Stimulated activated CD8-positive, alpha-beta memory T cell treated with anti-CD3 and anti-CD28 coated beads, Interleukin-12 subunit alpha, Interleukin-12 subunit beta, amount 100 ng/mL, for 24 hours (primary cell): Measurements from ENCODE around the gene TWSG1.
"Not testable (repeated sequence)": the region's sequence is repeated elsewhere in the genome, so short reads cannot be mapped to it uniquely, and the experiment has no call there.

Experiments used
- DNase-seq: peaks from one replicate; pipeline ENCODE4 v3.0.0-alpha.2; 2020; ENCODE audit errors: extremely low read depth

Gene TWSG1

DNA sequence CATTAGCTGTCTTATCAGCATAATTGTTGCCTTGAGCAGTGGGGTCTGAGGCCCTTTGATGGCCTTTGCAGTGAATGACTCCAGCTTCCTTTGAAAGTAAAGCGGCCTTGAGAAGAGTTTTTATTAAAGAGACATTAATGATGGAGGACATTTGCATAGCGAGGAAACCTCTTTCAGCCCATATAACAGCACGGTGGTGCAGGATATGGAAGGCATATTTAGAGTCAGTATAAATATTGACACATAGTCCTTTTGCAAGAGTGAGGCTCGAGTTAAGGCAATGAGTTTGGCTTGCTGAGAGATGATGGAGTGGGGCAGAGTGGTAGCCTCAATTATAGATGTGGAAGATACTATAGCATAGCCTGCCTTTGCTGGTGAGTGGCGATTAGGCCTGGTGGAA lies 89.7 kb downstream of the TWSG1 start:
- not testable (repeated sequence) for DNase-seq

DNA sequence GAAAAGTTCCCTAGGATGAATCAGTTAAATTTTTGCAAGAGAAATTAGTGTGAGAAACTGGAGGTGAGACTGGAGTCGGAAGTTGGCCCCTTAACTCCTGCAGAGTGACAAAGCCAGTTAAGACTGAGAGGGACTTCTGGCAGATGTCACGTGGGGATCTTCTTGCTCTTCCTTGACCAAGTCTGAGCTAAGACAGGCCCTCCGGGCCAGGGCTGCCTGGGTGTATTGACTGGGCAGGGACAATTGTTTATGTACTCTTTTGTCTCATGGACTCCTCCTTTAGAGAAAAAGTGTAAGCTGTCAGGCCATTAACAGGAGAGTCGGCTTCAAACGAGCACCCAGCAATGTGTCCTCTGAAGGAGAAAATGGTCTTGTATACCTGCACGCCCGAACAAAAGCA lies 92.2 kb downstream of the TWSG1 start:
- DNase-seq: no peak

DNA sequence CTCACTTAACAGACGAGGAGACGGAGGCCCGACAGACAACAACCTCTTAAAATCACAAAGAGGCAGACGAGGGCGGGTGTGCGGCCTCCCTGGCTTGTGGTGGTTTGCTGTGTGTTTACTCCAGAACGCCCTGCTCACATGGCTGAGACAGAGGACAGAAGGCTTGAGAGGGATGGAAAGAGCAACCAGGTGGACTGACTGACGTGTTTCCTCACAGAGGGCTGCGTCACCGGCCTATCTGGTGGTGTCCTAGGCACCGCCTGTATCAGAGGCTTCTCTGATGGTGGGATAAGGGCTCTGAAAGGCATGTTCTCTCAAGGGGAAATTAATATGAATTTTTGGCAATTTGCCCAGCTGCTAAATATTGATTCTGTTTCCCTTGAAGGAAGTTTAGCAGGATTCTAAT lies 93.7 kb downstream of the TWSG1 start:
- no peak for DNase-seq

DNA sequence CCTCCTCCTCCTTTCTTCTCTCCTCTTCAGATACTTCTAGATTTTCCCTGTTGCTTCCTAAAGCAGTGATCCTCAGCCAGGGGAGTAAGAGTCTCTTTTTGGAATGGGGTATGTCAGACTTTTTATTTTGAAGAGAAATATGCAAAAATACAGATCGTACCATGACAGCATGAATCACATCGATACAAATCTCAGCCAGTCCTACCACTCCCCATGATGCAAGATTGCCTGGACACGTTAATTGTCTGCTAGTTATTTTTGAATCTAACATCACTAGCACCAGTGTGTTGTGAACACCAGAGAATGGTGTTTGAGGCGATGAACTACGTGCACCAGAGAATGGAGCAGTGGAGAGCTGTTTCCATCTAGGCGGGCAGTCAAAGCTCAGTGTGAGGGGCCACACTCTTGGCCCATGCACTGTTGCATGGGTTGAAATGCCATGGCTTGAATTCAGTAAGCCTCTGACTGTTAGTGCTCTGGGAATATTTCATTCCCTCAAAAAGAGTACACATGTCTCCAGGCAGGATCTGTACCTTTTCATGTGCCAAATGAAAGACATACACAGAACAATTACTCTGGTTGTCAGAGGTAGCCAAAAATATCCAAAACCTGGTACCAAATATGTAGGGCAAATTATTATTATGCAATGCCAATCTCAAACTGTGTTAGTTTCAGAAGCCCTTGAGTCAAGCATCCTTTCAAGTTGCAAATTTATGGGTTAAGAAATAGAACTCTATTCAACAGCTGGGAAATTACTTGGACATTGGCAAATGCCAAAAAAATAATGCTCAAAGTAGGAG lies 94.5 kb downstream of the TWSG1 start:
- no peak for DNase-seq

DNA sequence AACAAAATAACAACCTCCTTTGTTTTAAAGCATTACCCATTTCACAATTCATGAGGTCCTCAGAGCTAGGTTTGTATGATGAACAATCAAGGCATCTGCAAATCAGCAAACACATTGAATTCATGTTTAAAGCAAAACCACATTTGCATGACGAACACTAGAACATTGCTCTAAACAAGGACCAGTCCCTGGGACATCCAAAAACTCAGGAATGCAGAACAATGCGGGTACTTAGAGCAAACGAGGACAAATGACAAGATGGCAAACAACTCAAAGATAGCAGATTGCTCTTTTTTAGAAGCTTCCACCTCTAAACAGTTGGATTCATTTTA lies 95.1 kb downstream of the TWSG1 start:
- DNase-seq: no peak

DNA sequence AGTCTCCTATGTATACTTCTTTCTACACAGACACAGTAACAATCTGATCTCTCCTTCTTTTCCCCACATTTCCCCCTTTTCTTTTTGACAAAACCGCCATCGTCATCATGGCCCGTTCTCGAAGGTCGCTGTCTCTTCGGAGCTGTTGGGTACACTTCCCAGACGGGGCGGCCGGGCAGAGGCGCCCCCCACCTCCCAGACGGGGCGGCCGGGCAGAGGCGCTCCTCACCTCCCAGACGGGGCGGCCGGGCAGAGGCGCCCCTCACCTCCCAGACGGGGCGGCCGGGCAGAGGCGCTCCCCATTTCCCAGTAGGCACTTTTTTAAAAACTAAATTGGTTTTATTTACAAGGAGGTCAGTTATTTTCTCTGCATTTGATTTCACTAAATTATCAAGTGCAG lies 95.7 kb downstream of the TWSG1 start:
- not testable (repeated sequence) for DNase-seq

DNA sequence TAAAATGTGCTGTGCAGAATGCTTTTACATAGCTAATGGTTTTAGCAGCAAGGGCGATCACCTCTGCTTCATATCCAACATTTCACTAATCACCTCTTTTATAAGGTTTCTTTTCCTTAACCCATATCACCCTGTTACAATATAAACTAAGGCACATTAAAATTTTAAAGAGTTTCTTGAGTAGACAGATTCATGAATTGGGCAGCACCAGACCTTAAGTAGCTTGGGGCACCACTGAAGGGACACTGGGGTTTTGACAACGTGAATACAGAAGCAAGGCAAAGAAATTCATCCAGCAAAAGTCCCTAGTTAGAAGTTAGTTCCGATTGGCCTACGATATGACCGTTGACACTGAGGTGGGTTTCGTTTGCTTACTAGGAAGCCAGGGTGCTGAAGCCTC lies 96.7 kb downstream of the TWSG1 start:
- DNase-seq: no peak

DNA sequence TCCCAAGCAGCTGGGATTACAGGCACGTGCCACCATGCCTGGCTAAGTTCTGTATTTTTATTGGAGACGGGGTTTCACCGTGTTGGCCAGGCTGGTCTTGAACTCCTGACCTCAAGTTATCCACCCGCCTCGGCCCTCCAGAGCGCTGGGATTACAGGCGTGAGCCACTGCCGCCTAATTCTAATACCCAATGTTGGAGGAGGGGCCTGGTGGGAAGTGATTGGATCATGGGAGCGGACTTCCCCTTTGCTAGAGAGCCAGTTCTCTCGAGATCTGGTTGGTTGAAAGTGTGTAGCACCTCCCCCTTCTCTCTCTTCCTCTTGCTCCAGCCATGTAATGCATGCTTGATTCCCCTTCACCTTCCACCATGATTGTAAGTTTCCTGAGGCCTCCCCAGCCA lies 98.5 kb downstream of the TWSG1 start:
- not testable (repeated sequence) for DNase-seq

DNA sequence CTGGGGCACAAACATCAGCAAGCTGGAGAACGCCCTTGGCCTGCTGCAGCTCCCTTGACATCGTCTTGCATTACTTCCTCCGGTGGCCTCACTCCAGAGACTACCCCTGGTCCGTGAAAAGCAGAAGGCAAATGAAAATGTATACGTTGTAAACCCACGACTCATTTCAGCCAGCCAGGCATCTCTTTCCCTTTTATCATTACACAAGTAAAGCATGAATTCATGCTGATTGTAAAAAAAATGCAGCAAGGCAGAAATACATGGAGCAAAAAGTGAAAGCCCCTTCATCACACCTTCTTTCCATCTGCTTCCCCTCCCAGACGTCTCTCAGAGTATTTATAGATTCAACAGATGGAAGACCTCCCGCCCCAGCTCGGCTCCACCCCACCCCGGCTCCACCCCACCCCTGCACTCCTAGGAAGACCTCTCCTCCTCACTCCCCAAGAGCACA lies 99.1 kb downstream of the TWSG1 start:
- no peak for DNase-seq

DNA sequence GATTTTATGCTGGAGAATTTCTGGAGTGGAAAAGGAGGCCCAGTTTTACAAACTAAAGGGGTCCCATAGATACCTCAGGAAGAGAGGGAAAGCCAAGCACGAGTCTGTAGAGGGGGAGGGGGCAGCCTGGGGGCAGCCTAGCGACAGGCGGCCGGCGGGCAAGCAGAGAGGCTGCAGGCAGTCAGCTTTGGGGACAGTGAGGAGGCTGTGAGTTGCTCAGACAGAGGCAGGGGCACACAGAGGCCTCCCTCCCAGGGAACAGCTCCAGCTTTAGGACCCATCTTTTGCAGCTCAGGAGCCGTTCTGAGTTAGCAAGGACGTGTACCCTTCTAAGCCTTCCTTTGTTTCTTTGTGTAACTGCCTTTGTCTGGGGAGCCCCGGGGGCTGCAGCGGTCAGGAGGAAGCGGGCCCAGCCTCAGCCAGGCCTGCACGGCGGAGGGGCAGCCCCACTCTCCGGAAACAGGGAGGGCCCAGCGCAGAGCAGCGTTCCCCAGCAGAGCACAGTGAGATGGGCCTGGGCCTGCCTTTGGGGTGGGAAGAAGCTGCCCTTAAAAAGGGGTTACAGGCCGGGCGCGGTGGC lies 99.6 kb downstream of the TWSG1 start:
- no peak for DNase-seq

DNA sequence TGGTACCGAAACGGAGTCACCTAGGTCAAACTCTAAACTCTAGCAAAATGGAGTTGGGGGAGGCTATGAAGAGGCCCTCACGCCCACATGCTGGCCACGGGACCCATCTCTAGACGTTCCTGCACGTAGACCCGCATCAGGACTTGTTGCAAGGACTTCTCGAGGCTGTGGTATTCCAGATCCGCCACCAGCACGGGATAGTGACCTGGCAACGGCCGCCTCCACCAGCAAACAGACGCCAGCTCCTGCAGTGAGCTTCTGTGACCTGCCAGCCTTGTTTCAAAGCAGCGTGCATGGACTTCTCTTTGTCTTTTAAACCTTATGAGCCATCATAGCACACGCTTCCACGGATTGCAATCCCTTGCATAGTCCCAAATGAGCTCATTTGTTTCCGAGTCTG lies 100.5 kb downstream of the TWSG1 start:
- DNase-seq: no peak

DNA sequence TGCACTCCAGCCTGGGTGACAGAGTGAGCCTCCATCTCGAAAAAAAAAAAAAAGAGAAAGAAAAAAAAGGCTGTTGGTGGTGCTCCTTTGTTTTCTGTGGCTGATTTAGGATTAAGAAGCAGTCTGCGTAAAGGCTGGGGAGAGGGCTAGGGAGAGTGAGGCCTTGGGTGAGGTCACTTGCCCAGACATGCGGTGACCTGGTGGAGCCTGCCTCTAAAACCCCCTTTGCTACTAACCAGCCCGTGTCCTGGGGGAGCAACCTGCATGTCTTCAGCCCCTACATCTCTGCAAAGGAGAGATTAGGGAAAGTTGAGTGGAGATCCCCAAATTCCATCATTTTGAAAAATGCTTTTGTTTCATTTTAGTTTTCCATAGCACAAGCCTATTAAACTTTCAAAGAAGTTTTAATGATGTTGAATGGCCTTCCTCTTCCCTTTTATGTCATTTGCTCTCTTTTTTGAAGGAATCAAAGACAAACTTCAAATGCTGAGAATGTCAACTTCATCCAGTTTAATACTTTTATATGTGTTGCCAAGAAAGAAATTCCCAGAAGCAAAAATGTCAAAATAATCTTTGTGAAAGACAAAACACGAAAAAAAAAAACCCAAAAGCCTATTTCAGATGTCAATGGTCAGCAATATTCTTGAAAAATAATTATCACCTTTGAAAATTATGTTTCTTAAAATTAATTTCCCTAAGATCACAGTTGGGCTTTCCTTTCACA lies 101.8 kb downstream of the TWSG1 start:
- no peak for DNase-seq

DNA sequence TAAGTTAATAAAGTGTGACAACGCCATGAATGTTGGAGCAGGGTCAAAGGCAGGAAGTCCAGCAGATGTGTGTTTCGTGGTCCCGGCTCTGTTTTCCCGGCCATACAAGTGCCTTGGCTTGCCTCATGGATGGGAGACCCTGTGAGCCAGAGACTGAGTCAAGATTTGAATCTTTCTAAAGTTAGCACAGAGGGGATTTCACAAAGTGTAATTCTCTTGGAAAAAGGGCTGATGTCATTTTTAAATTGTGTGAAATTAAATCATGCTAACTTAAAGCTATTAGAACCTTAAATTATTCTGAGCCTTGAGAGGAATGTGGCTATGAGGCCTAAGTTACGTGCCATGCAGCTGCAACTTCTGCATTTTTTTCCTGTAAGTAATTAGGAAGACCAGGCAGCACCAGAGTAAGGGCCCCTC lies 102.5 kb downstream of the TWSG1 start:
- DNase-seq: no peak

DNA sequence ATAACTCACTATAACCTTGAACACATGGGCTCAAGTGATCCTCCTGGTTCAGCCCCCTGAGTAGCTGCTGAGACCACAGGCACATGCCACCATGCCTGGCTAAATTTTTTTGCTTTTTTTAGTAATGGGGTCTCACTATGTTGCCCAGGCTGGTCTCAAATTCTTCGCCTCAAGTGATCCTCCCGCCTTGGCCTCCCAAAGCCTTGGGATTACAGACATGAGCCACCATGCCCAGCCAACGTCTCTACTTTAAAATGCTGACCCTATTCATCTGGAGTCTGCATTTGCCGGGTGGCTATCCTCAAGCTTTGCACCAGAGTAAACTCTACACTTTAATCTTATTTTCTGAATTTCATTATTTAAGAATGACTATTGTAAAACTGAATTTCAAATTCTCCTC lies 103.1 kb downstream of the TWSG1 start:
- no peak for DNase-seq

DNA sequence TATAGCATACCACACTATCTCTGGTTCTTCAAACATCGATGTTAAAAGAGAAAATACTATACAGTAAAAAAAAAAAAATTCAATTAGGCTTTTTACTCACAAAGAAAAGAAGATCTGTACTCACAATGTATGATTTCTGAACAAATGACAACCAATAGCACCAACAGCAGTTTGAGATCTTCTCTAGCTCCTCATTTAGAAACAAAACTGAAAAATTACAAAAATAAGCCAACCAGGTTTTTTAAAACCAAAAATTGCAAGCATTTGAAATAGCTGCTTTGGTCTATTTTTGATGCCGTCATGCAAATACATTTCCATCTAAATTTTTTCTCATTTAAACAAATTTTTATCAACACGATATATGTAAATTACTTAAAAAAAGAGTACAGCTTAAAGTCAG lies 106.5 kb downstream of the TWSG1 start:
- no peak for DNase-seq

DNA sequence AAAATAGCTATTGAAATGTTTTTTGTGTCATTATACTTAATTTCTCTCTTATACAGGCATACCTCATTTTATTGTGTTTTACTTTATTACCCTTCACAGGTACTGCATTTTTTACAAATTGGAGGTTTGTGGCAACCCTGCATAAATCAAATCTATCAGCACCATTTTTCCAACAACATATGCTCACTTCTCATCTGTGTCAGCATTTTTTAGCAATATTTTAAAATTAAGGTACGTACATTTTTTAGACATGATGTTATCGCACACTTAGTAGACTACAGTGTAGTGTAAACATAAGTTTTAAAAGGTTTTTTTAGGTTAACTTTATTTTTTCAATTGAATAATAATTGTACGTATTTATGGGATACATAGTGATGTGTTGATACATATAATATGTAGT lies 110.0 kb downstream of the TWSG1 start:
- DNase-seq: no peak

DNA sequence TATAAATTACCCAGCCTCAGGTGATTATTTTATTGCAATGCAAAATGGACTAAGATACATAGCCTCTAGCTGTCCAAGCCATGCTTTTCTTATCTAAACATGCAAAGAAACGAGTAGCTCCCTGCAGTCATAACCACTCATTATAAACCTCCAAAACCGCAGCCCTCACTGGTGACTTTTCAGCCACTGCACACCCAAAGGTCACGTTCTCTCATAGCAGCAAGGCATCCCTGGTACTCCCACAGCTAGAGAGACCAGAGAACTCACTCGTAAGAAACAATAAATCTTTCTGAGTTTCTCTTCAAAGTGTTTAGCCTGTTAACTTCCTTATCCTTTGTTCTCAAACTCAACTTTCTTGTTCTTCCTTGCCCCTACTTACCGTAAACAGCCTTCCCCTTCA lies 112.3 kb downstream of the TWSG1 start:
- DNase-seq: no peak

DNA sequence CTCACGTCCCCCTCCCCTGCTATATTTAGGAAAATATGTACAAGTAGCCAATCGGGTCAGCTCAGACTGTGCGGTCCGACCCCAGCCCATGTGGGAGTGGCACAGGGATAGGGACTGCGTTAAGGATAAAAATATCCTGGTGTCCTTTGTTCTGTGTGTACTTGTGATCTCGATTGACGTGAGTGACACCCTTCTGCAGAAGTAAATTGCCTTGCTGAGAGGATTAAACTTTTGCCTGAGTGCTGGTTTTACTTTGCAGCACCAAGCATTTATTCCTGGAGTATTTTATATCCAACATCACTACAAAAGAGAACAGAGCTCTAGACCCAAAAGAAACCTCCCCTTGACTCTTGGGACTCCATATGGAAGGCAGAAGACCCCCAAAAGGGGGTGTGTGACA lies 112.8 kb downstream of the TWSG1 start:
- DNase-seq: no peak

DNA sequence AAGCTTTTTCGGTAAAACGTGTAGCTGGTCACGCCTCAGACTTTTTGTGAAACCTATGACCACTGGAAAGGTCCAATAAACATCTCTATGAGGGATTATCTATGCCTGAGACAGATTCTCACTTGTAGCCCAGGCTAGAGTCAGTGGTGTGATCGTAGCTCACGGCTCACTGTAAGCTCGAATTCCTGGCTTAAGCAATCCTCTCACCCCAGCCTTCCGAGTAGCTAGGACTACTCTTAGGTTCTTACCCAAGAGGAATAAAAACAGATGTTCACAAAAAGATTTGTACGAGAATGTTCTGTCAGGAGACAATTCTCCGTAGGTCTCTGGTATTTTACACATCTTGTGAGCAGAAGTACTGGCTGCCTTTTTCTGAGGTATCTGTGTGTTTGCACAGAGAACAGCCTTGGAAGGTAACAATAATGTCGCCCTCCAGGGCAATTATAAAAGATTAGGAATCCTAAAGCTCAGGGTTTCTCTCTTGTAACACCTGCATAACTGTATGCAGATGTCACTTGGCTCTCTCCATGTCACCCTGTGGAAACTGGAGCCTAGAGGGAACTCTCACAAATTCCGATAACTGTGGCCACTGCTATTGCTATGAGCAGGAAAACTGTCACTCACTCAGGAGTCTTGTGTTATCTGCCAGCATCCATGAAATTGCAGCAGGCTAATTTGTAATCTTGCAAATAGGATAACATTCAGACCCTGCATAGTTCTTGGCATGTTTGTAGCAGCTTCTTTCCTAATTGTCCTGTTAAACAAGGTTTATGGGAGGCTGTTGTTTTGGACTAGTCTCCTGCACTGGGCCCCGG lies 115.2 kb downstream of the TWSG1 start:
- no peak for DNase-seq

DNA sequence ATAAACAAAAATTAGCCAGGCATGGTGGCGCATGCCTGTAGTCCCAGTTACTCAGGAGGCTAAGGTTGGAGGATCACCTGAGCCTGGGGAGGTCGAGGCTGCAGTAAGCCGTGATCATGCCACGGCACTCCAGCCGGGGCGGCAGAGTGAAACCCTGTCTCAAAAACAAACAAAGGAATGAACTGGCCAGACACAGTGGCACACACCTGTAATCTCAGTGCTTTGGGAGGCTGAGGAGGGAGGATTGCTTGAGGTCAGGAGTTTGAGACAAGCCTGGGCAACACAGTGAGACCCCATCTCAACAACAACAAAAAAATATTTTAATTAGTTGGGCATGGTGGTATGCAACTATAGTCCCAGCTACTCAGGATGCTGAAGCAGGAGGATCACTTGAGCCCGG lies 116.3 kb downstream of the TWSG1 start:
- not testable (repeated sequence) for DNase-seq
